Activated T-helper 1 cell treated with anti-CD3 and anti-CD28 coated beads, Interleukin-2, amount 50 U/mL, for 16 hours (primary cell): ENCODE measurements around the gene CTXND1.
A peak's percentile ranks its signal among the peaks of the same experiment; 100 is the strongest.
"Not testable (repeated sequence)": the region's sequence is repeated elsewhere in the genome, so short reads cannot be mapped to it uniquely, and the experiment has no call there.

Experiments used
- DNase-seq, 2 donors: peaks; one replicate each; pipeline ENCODE4 v3.0.0-alpha.2; 2020; ENCODE audit warnings: low read depth in 1 of 2, low spot score in 1 of 2

Gene CTXND1

DNA sequence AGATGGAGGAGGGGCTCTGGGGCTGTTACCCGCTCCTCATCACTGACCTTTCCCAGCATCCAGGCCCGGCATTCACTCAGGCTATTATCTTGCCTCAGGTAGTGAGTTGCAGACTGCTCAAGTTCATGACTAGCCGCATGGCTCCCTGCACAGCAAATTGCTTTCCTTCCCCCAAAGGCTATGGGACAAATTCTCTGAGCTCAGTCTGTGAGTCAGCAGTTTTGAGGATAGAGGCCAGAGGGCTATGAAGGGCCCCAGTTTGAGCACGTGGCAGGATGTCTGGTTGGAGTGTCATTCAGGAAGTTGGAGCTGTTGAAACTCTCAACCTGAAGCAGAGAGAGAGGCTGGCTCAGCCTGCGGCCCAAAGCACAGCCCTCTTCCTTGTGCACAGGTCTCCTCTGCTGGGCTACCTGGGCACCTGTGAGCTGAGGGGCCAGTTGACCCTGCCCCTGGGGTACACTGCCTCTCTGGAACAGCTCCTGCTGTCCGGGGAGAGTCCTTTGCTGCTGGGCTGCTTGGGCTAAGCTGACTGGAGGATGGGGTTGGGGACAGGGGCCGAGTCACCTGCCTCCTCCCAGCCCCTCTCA, 91.3 kb downstream of the CTXND1 start:
- DNase-seq: no peak

DNA sequence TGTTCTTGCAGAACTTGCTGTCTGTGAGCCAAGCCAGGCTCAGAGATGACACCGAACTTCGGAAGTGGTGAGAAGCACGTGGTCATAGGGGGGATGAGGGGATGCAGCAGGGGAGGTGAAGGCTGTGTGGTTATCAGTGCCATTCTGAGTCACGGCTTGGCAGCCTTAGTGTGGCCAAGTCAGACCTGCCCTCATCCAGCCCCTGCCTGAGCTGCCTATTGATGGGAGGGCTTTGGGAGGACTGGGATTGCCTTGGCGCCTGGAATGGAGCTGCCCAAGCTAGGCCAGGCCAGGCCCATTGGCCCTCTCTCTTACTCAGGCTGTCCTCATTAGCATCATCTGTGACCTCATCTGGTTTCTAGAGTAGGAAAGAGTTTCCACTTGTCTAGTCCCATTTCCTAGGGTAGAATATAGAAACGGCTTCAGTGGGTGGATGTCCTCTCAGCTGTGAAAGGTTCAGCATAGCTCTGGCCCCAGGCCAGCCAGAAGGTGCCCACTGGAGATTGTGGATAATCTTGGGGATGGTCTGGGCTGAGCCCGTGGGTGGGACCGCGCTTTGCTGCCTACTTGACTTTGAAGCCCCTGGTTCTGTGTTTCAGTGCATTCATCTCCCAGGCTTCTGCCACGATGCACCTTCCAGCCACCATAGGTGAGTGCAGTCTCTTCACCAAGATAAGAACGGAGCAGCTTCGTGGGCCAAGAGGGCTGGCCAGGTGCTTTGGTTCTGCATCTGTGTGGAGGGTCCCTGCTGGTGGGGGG, 92.0 kb downstream of the CTXND1 start:
- DNase-seq: no peak

DNA sequence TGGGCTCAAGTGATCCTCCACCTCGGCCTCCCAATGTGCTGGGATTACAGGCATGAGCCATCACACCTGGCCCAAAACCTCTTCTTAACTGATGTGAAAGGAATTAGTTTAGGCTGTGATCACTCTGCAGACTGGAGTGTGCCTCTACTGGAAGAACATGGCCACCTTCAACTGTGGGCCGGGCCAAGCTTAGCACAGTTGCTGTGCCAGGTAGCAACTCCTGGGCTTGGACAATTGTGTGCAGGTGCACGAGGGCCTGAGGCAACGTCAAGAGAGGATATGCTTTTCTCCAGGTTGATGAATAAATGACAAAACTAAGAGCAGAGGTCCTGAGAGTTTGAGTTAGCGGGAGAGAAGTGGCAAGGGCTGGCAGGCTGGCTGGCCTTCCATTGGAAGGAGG, 92.7 kb downstream of the CTXND1 start:
- no peak for DNase-seq

DNA sequence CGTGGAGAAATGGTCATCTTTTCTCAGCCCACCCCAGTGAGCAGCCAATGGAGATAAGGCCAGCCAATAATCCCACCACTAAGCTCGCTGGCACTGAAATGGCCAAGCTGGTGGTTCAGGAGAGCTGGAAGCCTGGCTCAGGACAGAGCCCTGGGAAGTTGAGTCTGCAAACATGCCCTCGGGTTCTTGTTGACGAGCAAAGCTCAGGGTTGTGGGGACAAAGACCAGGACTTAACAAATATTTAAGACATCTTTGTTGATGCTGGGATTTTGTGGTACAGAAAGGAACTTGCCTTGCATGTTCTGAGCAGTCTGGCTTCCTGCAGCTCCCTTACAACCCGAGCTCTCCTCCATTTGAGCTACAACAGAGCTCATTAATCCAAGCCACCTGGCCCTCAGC, 94.8 kb downstream of the CTXND1 start:
- DNase-seq: no peak

DNA sequence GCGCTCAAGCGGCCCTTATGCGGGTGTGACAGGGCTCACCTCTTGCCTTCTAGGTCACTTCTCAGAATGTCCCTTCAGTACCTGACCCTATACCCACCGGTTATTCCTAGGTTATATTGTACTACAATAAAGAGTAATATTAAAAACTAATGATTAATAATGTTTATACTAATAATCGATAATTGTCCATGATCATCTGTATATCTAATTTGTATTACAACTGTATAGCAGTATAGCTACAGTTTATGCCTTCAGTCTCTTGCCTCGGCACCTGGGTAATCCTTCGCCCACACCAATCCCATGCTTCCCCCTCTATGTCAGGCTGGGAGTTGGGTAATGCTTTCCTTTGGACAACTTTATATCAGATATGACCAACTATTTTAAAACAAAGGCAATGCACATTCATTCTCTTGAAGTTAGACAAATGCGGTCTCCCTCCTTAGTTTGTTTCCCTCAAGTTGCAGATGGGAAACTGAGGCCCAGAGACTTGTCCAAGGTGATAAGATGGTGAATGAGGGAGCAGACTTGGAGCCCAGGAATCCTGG, 95.8 kb downstream of the CTXND1 start:
- DNase-seq: no peak

DNA sequence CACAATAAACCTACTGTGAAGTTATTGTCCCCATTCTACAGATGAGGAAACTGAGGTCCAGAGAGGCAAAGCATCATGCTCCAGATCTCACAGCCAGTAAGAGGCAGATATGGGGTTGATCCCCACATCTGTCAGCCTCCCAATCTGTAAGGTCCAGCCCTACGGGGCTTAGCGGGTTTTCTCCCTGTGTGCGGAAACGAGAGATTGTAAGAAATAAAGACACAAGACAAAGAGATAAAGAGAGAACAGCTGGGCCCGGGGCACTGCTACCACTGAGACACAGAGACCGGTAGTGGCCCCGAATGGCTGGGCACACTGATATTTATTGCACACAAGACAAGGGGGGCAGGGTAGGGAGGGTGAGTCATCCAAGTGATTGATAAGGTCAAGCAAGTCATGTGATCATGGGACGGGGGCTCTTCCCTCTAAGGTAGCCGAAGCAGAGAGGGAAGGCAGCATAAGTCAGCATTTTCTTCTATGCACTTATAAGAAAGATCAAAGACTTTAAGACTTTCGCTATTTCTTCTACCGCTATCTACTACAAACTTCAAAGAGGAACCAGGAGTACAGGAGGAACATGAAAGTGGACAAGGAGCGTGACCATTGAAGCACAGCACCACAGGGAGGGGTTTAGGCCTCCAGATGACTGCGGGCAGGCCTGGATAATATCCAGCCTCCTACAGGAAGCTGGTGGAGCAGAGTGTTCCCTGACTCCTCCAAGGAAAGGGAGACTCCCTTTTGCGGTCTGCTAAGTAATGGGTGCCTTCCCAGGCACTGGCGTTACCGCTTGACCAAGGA, 96.4 kb downstream of the CTXND1 start:
- not testable (repeated sequence) for DNase-seq

DNA sequence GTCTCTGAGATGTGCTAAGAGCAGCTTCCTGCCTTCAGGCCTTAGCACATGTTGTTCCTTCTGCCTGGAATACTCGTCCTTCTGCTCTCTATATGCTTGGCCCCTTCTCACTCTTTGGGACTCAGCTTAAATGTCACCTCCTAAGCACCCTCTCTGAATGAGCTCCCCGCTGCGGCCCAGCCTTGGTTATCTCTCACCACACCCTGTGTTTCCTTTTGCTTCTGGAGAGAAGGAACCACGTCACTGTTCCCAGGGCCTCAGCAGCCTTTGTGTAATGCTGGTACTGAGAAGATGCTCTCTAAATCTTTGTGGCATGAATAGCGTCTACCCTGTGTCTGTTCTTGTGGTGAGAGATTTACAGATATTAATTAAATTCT, 97.0 kb downstream of the CTXND1 start:
- no peak for DNase-seq

DNA sequence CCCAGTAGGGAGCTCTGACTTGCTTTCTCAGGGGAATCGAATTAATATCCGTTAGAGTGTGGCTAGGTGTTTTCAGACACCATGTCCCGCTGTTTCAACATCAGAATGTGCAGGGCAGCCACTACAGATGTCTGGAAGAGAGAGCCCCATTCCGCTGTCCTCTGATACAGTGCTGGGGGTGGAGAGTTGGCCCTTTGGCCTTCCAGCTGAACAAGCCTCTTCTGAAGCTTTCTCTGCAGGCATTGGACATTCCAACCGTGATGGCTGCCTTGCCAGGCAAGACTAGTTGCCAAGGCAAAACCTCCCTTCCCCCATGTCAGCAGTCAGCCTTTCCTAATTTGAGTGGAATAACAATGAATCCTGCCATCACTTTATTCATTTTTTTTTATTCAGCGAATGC, 97.7 kb downstream of the CTXND1 start:
- DNase-seq: no peak

DNA sequence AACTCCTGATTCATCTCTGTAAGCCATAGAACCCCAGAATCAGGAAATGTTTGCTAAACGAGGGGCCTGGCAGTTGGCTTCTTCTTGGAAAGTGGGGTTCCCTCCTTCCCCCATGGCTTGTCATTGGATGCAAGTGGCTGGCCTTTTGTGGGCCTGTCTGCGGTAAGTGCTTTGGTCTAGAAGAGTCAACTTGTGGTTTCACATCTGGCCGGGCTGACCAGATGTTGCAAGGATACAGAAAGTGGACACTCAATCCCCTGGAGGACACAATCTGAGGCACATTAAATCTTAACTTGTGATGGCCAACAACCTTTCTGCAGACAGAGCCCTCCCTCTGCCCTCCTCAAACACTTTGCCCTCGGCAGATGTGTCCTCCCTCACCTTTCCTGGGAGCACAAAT, 98.1 kb downstream of the CTXND1 start:
- no peak for DNase-seq

DNA sequence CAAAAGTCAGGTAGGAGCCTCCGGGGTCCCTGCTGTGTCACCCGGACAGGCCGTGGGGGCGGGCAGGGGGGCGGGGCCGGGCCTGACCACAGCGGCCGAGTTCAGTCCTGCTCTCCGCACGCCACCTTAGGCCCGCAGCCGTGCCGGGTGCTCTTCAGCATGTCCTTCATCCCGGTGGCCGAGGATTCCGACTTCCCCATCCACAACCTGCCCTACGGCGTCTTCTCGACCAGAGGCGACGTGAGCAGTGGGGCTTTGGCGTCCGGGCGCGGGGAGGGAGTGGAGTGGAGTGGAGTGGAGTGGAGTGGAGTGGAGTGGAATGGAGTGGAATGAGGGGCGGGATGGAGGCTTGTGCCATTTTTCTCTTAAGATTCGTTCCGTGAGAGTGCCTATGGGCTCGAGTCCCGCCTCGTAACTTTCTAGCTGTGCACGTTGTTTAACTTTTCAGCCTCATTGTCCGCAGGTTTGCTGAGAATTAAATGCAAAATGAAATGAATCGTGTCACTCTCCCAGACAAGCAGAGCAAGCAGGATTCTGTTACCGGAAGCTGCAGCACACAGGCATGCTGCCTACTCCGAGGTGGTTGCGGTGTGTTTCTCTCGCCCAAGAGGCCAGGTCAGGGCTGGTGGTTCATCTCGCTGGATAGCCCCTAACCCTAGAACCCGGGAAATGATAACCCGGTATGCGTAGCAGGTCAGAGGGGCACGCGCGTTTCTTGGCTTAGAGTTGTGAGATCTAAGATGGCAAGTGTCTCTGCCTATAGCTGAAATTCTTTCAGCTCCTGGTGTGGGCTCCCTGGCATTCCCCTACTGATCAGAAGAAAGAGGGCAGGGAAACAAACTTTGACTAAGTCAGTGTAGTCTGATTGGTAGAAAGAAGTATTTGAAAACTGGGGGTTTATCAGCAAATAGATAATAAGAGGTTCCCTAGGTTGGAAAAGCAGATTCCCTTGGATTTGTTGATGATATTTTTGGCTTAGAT, 98.8 kb downstream of the CTXND1 start, which contains the start of gene FAH:
Gene FAH (plus strand): TSS at position 104 of the 981 bp plus-strand sequence. CDS start 56 bp downstream, at position 160.
- peak; percentile 14 to 15 for DNase-seq

DNA sequence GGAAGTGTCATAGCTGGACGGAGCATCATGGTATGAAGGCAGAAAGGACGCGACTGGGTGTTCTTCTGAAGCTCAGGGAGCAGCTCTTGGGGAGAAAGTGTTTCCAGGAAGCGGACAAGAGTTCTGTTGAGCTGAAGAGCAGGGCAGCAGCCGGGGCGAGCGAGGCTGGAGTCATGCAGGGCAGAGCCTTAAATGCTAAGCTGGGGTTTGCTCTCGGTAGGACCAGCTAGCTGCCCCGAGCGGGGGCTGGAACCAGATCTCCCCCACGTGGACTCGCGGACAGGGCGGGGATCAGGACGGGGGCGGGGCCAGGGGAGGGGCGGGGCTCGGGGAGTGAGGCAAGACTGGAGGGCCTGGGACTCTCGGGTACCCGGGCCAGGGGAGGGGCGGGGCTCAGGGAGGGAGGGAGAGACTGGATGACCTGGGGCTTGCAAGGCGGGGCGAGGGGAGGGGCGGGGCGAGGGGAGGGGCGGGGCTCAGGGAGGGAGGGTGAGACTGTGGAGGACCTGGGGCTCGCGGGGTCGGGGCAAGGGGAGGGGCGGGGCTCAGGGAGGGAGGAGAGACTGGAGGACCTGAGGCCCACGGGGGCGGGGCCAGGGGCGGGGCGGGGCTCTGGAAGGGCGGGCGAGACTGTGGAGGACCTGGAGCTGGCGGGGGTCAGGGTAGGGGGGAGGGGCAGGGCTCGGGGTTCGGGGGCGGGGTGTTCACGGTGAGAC, 99.7 kb downstream of the CTXND1 start:
- DNase-seq: peak; percentile 83 to 86

DNA sequence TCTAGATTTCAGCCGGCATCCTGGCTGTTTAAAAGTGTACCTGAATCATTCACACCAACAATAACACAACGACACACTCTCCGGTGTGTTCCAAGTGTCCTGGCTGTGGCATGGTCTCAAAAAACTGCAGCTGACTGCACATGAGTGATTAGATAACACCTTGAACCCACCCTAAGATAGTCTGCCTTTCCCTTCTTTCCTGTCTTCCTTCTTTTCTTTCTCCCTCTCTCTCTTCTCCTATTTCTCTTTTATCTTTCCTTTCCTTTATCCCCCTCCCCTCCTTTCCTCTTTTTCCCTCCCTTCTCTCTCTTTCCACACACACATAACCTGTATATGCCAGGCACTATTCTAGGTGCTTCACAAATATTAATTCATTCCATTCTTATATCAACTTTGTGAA, 100.4 kb downstream of the CTXND1 start:
- no peak for DNase-seq

DNA sequence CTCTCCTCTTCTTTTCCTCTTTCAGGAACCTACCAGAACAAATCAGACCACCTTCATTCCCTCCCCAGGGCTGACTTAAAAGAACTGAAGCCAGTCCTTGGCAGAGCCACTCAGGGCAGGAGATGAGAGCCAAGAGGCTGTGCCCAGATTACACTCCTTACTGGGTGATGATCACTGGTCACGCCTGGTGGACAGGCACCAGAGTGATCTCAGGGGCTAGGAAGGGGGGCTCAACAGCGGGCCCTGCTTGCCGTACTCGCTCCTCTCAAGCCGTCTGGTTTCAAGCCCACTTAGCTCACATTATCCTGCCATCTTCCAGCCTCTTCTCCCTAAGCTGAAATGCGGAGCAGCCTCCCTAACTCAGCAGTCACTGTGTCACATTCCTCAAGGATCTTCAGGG, 100.9 kb downstream of the CTXND1 start:
- DNase-seq: no peak
